ES-I3 (cell line): Measurements from ENCODE around the gene KIF21B.

Source experiments
- H3K36me3 ChIP-seq: 2 replicates; pipeline ENCODE4 v1.6.1; 2013; ENCODE audit warnings: mild to moderate bottlenecking, low read length, control low read depth, moderate library complexity; ENCODE audit not compliant: insufficient read depth
- H3K4me1 ChIP-seq: 2 replicates; pipeline ENCODE4 v1.6.1; 2013; ENCODE audit warnings: mild to moderate bottlenecking, control low read depth, low read length; ENCODE audit not compliant: insufficient read depth
- H3K9ac ChIP-seq: 2 replicates; pipeline ENCODE4 v1.6.1; 2013; ENCODE audit warnings: low read depth, mild to moderate bottlenecking, low read length, moderate library complexity
- H3K9me3 ChIP-seq: 2 replicates; pipeline ENCODE4 v1.6.1; 2013; ENCODE audit warnings: mild to moderate bottlenecking, low read length, moderate library complexity; ENCODE audit not compliant: control insufficient read depth, insufficient read depth

KIF21B gene

GRCh38 chr1:201054091-201054543 lies 30.6 kb upstream of the KIF21B start:
- no peaks in the 10 kb centered on the region for H3K36me3 ChIP-seq
- H3K9ac ChIP-seq: no peak overlapping the region
- no peaks in the 10 kb centered on the region for H3K4me1 ChIP-seq
- no peaks in the 10 kb centered on the region for H3K9me3 ChIP-seq

GRCh38 chr1:201053155-201053860 lies 29.8 kb upstream of the KIF21B start:
- no peaks in the 10 kb centered on the region for H3K4me1 ChIP-seq
- no peak overlapping the region for H3K9ac ChIP-seq
- no peaks in the 10 kb centered on the region for H3K36me3 ChIP-seq
- no peaks in the 10 kb centered on the region for H3K9me3 ChIP-seq

DNA sequence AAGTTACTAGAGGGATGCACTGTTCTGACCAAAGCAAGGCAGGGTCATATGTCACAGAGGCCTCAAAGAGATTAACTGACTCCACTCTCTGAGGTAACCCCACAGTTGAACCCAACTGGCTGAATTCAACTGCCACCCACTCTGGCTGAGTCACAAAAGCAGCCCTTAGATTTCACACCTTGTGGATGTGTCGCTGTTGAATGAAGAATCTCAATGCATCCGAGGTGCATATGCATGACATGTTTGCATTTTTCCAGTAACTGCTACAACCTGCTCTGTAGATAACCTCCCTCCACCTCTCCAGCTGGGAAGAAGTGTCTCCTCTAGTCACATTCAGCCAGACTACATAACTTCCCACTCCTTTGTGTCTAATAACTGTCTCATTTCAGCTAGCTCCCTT lies 27.9 kb upstream of the KIF21B start:
- Histone ChIP-seq H3K36me3 (no peaks in the 10 kb centered on the region), H3K9ac (no peak overlapping the region), H3K4me1 (no peaks in the 10 kb centered on the region), H3K9me3 (no peaks in the 10 kb centered on the region)

DNA sequence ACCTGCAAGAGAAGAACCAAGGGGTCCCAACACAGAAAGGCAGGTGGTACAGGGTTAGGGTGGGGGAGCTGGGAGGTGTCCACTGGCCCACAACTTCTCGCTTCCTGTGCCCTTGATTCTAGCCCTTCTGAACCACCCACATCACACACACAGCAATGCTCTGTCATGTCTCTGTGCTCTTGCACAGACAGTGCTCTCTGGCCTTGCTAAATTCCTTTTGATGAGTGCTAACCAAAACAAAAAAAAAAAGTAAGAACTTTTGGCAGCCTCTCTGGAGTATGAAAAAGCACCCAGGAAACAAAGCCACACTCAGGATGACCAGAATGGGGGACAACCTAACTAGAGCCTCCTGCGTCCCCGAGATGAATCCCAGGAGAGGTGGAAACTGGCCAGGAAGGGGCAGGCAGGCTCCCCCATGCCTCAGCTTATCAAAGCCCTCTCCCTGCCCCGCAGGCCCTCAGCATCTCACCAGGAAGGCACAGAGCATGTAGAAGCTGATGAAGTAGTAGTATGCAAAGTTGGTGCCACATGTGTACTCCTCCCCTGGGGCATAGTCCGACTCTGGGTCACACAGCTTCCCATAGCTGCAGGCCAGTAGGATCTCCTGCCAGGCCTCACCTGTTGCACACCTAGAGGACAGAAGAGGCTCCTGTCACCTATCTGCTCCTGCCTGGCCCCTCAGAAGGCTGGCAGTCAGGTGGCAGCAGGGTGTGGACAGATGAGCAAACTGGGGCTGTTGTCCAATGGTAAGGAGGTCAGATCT lies 27.2 kb upstream of the KIF21B start:
- Histone ChIP-seq H3K9ac (no peak overlapping the region), H3K36me3 (no peaks in the 10 kb centered on the region), H3K9me3 (no peaks in the 10 kb centered on the region), H3K4me1 (no peaks in the 10 kb centered on the region)

DNA sequence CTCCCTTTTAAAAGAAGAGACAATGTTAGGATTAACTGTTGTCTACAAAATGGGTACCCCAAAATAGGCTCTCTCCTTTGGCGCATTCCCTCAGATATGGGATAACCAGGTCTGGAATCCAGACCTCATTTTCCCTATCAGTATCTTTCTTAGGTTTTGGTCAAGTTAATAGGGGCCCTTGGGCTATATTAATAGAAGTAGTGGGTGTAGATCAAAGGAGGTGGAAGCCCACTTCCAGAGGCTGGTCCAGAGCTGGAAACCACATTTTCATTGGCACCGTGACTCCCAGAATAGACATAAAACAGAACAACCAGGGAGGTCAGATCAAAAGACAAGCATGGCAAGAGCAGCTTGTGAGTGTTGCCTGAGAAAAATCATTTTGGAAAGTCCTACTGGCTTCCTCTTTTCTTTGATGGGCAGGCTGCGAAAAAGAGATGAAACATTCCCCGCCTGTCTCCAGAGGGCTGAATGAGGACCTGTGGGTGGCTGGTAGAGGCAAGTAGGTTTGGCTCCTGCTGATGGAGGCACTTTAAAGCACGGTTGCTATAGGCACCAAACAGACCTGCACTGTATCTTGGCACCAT lies 25.8 kb upstream of the KIF21B start:
- H3K36me3 ChIP-seq: no peaks in the 10 kb centered on the region

DNA sequence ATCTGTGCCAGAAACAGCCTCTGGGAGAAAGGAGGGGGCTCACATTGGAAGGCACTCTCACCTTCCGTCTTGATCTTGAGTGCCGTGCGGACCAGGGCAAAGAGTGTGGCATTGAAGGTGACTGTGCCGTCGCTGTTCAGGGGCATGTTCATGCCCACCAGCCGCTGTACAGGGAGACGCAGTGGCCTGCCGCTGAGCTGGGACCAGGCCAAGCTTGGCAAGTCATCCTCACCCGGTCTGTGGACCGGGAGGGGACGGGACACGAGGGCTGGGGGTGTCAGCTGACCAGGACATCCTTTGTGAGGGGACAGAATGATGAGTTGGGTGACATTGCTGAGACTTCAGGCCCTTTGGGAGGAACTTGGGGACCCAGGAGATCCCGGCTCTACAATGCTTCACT lies 25.0 kb upstream of the KIF21B start:
- Histone ChIP-seq H3K36me3 (no peaks in the 10 kb centered on the region), H3K4me1 (no peaks in the 10 kb centered on the region), H3K9ac (no peak overlapping the region), H3K9me3 (no peaks in the 10 kb centered on the region)

More for the DNA sequence above, 25.8 kb upstream of the KIF21B start:
- no peaks in the 10 kb centered on the region for H3K4me1 ChIP-seq
- no peaks in the 10 kb centered on the region for H3K9me3 ChIP-seq
- no peak overlapping the region for H3K9ac ChIP-seq

- H3K36me3 ChIP-seq: no peaks in the 10 kb centered on the region
- no peaks in the 10 kb centered on the region for H3K4me1 ChIP-seq
- no peak overlapping the region for H3K9ac ChIP-seq
- no peaks in the 10 kb centered on the region for H3K9me3 ChIP-seq
Observed at GRCh38 chr1:201044119-201044518, 20.6 kb upstream of the KIF21B start.

- Histone ChIP-seq H3K9ac (no peak overlapping the region), H3K4me1 (no peaks in the 10 kb centered on the region)
Observed at GRCh38 chr1:201042779-201043461, 19.4 kb upstream of the KIF21B start.

GRCh38 chr1:201041011-201041410 lies 17.5 kb upstream of the KIF21B start:
- no peaks in the 10 kb centered on the region for H3K4me1 ChIP-seq
- H3K36me3 ChIP-seq: no peaks in the 10 kb centered on the region
- no peak overlapping the region for H3K9ac ChIP-seq
- no peaks in the 10 kb centered on the region for H3K9me3 ChIP-seq

More at GRCh38 chr1:201042779-201043461, 19.4 kb upstream of the KIF21B start:
- H3K9me3 ChIP-seq: no peaks in the 10 kb centered on the region
- H3K36me3 ChIP-seq: no peaks in the 10 kb centered on the region

GRCh38 chr1:201039876-201040275 lies 16.4 kb upstream of the KIF21B start:
- no peak overlapping the region for H3K9ac ChIP-seq

GRCh38 chr1:201039418-201039817 lies 15.9 kb upstream of the KIF21B start:
- Histone ChIP-seq H3K9me3 (no peaks in the 10 kb centered on the region), H3K4me1 (no peaks in the 10 kb centered on the region), H3K9ac (no peak overlapping the region), H3K36me3 (no peaks in the 10 kb centered on the region)

More at GRCh38 chr1:201039876-201040275, 16.4 kb upstream of the KIF21B start:
- no peaks in the 10 kb centered on the region for H3K9me3 ChIP-seq
- H3K4me1 ChIP-seq: no peaks in the 10 kb centered on the region
- no peaks in the 10 kb centered on the region for H3K36me3 ChIP-seq

GRCh38 chr1:201038186-201038876 lies 14.8 kb upstream of the KIF21B start:
- H3K36me3 ChIP-seq: no peaks in the 10 kb centered on the region
- H3K4me1 ChIP-seq: no peaks in the 10 kb centered on the region
- no peak overlapping the region for H3K9ac ChIP-seq
- H3K9me3 ChIP-seq: no peaks in the 10 kb centered on the region

- Histone ChIP-seq H3K9ac (no peak overlapping the region), H3K4me1 (no peaks in the 10 kb centered on the region), H3K36me3 (no peaks in the 10 kb centered on the region), H3K9me3 (no peaks in the 10 kb centered on the region)
Observed at GRCh38 chr1:201036188-201036842, 12.8 kb upstream of the KIF21B start.
